GM12878 (cell line): ENCODE results near the gene SEC63. TPM values are rescaled to one million over a fixed set of nuclear protein-coding genes. Genes with fewer than 3 reads are reported as not detected.

Source experiments
- ATAC-seq: fragments of 200-7000 bp; cut with Tn5 transposase; 3 replicates; pipeline ENCODE4 v1.9.1; 2020; ENCODE audit warnings: mild to moderate bottlenecking, moderate library complexity
- BruUV-seq: library from RNA; stranded (reverse); fragments of 400-500 nt; replicated peaks from 2 replicates; lab custom pipeline; 2021; lab: Mats Ljungman, UMichigan
- CTCF ChIA-PET: fragments of 300-600 bp; sonication (Branson Sonifier 250); formaldehyde crosslinking; extraction: SDS; loops from one replicate; lab custom pipeline; 2021; ENCODE audit warnings: inconsistent platforms; lab: Yijun Ruan, JAX
- POLR2A ChIA-PET: fragments of 350-600 bp; formaldehyde crosslinking; extraction: SDS; loops from one replicate; lab custom pipeline; 2021; ENCODE audit warnings: inconsistent platforms; lab: Charles Lee
- RAD21 ChIA-PET: fragments of 300-600 bp; sonication (Branson Sonifier 250); formaldehyde crosslinking; loops from one replicate; lab custom pipeline; 2023; ENCODE audit warnings: antibody characterized with exemption; ENCODE audit not compliant: unreplicated experiment; lab: Charles Lee
- SMC1A ChIA-PET: fragments of 300-600 bp; sonication (Branson Sonifier 250); formaldehyde crosslinking; loops from one replicate; lab custom pipeline; 2023; ENCODE audit not compliant: unreplicated experiment, uncharacterized antibody; lab: Charles Lee
- DNase-seq: peaks from one replicate; pipeline ENCODE4 v3.0.0-alpha.2; 2011; ENCODE audit warnings: low read depth, low spot score
- FAIRE-seq: peaks from 3 replicates; lab custom pipeline; 2011; peaks lifted over from hg19 to GRCh38; lab: Jason Lieb, UNC
- H2AFZ ChIP-seq: 2 replicates; pipeline ENCODE4 v1.6.0; 2011; ENCODE audit warnings: low read depth, low read length, control low read depth; ENCODE audit not compliant: control insufficient read depth
- H3K27ac ChIP-seq: 2 replicates; pipeline ENCODE4 v1.5.1; 2011; ENCODE audit warnings: control low read depth; ENCODE audit not compliant: control insufficient read depth, insufficient read depth
- H3K27me3 ChIP-seq, 2 experiments: replicated peaks in 1 of 2; 2 replicates each; pipeline versions ENCODE4 v1.6.0 to v1.6.1; 2011; ENCODE audit warnings: low read length in 1 of 2; ENCODE audit not compliant: control insufficient read depth in 2 of 2, insufficient read depth in 2 of 2
- H3K36me3 ChIP-seq, 2 experiments: 2 replicates each; pipeline ENCODE4 v1.5.1; 2011; ENCODE audit warnings: low read length in 1 of 2; ENCODE audit not compliant: control insufficient read depth in 2 of 2, insufficient read depth in 2 of 2
- H3K4me1 ChIP-seq: 2 replicates; pipeline ENCODE4 v1.6.1; 2011; ENCODE audit warnings: mild to moderate bottlenecking, low read length, moderate library complexity, mixed read lengths; ENCODE audit not compliant: control insufficient read depth, insufficient read depth
- H3K4me2 ChIP-seq: 2 replicates; pipeline ENCODE4 v1.6.0; 2011; ENCODE audit warnings: control low read depth; ENCODE audit not compliant: control insufficient read depth, insufficient read depth
- H3K4me3 ChIP-seq: fragments of 200-600 bp; sonication (generic); 2 replicates; pipeline ENCODE4 v1.5.1; 2016
- H3K79me2 ChIP-seq: 2 replicates; pipeline ENCODE4 v1.6.0; 2011; ENCODE audit warnings: low read length; ENCODE audit not compliant: control insufficient read depth, insufficient read depth
- H3K9ac ChIP-seq: 2 replicates; pipeline ENCODE4 v1.8.0; 2011; ENCODE audit warnings: low read length, control low read depth, mixed read lengths; ENCODE audit not compliant: control insufficient read depth, insufficient read depth
- H3K9me3 ChIP-seq: replicated peaks from 3 replicates; pipeline ENCODE4 v1.5.1; 2011; ENCODE audit warnings: mild to moderate bottlenecking, low read length; ENCODE audit not compliant: control insufficient read depth, insufficient read depth
- H4K20me1 ChIP-seq: 2 replicates; pipeline ENCODE4 v1.6.0; 2011; ENCODE audit not compliant: control insufficient read depth, insufficient read depth
- ASH2L ChIP-seq: fragments of 300-600, 200-600 bp; sonication (generic); IDR thresholded peaks from 2 replicates; pipeline ENCODE4 v1.6.1; 2017; ENCODE audit warnings: low read depth, mild to moderate bottlenecking, borderline replicate concordance
- CBX5 ChIP-seq: sonication (generic); IDR thresholded peaks from 2 replicates; pipeline ENCODE4 v1.6.1; 2016; ENCODE audit warnings: low read depth, moderate library complexity, mild to moderate bottlenecking, inconsistent platforms
- CHD4 ChIP-seq: fragments of 200-600 bp; sonication (generic); IDR thresholded peaks from 2 replicates; pipeline ENCODE4 v1.6.1; 2016; ENCODE audit warnings: mild to moderate bottlenecking
- CUX1 ChIP-seq: IDR thresholded peaks from 2 replicates; pipeline ENCODE4 v1.6.1; 2012; ENCODE audit warnings: improper control_type of control experiment, low read depth, low read length; ENCODE audit not compliant: insufficient replicate concordance
- DPF2 ChIP-seq: fragments of 450-650 bp; IDR thresholded peaks from 2 replicates; pipeline ENCODE4 v1.6.1; 2017; ENCODE audit warnings: mild to moderate bottlenecking
- FOXK2 ChIP-seq: fragments of 450-650 bp; IDR thresholded peaks from 2 replicates; pipeline ENCODE4 v1.6.1; 2017; ENCODE audit warnings: mild to moderate bottlenecking, moderate library complexity
- GABPA ChIP-seq: IDR thresholded peaks from 2 replicates; pipeline ENCODE4 v1.6.1; 2014; ENCODE audit warnings: antibody characterized with exemption, low read depth, mild to moderate bottlenecking, inconsistent platforms
- MEF2B ChIP-seq: fragments of 450-650 bp; IDR thresholded peaks from 2 replicates; pipeline ENCODE4 v1.6.1; 2018; ENCODE audit warnings: mild to moderate bottlenecking, moderate library complexity; ENCODE audit not compliant: partially characterized antibody, poor library complexity, severe bottlenecking
- MXI1 ChIP-seq: fragments of 150-350 bp; IDR thresholded peaks from 2 replicates; pipeline ENCODE4 v1.6.1; 2011; ENCODE audit warnings: low read depth, mild to moderate bottlenecking, inconsistent platforms, low read length, improper control_type of control experiment
- SIX5 ChIP-seq: IDR thresholded peaks from 2 replicates; pipeline ENCODE4 v1.6.1; 2011; ENCODE audit warnings: mild to moderate bottlenecking, low read depth, low read length, moderate library complexity; ENCODE audit not compliant: severe bottlenecking
- STAT1 ChIP-seq: fragments of 450-650 bp; conservative IDR thresholded peaks from 2 replicates; pipeline ENCODE4 v1.6.1; 2014; ENCODE audit warnings: antibody characterized with exemption, mild to moderate bottlenecking
- TAF1 ChIP-seq: IDR thresholded peaks from 2 replicates; pipeline ENCODE4 v1.6.1; 2011; ENCODE audit warnings: mild to moderate bottlenecking, low read depth, low read length, borderline replicate concordance
- TARDBP ChIP-seq: IDR thresholded peaks from 2 replicates; pipeline ENCODE4 v1.6.1; 2016; ENCODE audit warnings: borderline replicate concordance
- ZBTB11 ChIP-seq: fragments of 450-650 bp; formaldehyde crosslinking; IDR thresholded peaks from 2 replicates; pipeline ENCODE4 v1.5.0; 2022; ENCODE audit warnings: mild to moderate bottlenecking, missing genetic modification characterization
- ZSCAN29 ChIP-seq: fragments of 450-650 bp; IDR thresholded peaks from 2 replicates; pipeline ENCODE4 v1.6.1; 2017; ENCODE audit warnings: mild to moderate bottlenecking, moderate library complexity
- WGBS: methylation state at CpG from one replicate; pipeline ENCODE4 v1.1.6; 2016; ENCODE audit warnings: low lambda C conversion rate; ENCODE audit not compliant: insufficient replicate concordance, insufficient coverage; ENCODE audit errors: missing lambda C conversion rate; 5-methylcytosine and 5-hydroxymethylcytosine counted together
- in situ Hi-C: fragments of 300-500 bp; cut with MboI; formaldehyde crosslinking; loops from 9 replicates; pipeline ENCODE4 v1.14.3; 2018; ENCODE audit warnings: mixed read lengths
- intact Hi-C: fragments of 100-400 bp; cut with micrococcal nuclease; formaldehyde crosslinking; loops from one replicate; pipeline ENCODE4 v1.14.2; 2022; ENCODE audit not compliant: unreplicated experiment
- polyA plus RNA-seq, 11 experiments: library from polyadenylated mRNA; depleted of rRNA in 4 of 11; unstranded in 6 of 11; stranded (reverse) in 5 of 11; fragments of >200 nt; fragmentation: Nextera tagmentation in 4 of 11; fragmentation: Illumina TruSeq in 1 of 11; extraction: Ambion mirVana in 4 of 11; extraction: Trizol in 1 of 11; gene quantifications; 1 replicate in 1 of 11; 2 replicates in 10 of 11; pipeline versions ENCODE4 v1.2.1 to v1.2.3, GENCODE V29; 2011 to 2016; ENCODE audit warnings: inconsistent platforms in 2 of 11, missing spikeins in 2 of 11, low read depth in 1 of 11
- total RNA-seq, 4 experiments: library from RNA; depleted of rRNA in 3 of 4; stranded (reverse); fragments of >200 nt in 3 of 4; fragmentation: Illumina TruSeq in 1 of 4; extraction: Trizol in 1 of 4; gene quantifications; 2 replicates each; pipeline versions ENCODE4 v1.2.1 to v1.2.3, GENCODE V29; 2013 to 2021

The SEC63 gene
- total and polyA plus RNA-seq, 10 of the 15 experiments (the other 5 are each of a cell fraction or from before 2014, with no cell fraction given), result 10.1 to 87.0 (median 34.3) TPM

- POLR2A ChIA-PET, result interaction anchor here (0.6 to 1.0 kb wide), 3 partner anchors 89 to 1204 kb away, joined by 3 to 4 read pairs (median 3); partner anchors contain the start of gene SEC63
- RAD21 ChIA-PET, result interaction anchor here (1.5 kb wide), 1 partner anchor 25 kb away, joined by 3 read pairs; no protein-coding TSS in a partner anchor
- WGBS, result 65% methylated on average over 3 of the region's 3 CpGs
- Histone ChIP-seq H3K4me1 (0 out of 2 replicates have a peak, but pooled peaks cover 5% of the 10 kb centered on the region), H3K4me2 (no peak overlapping the region), H4K20me1 (no peaks in the 10 kb centered on the region), H3K27me3 (no peaks in the 10 kb centered on the region), H3K4me3 (no peak overlapping the region), H3K9ac (no peak overlapping the region), H3K9me3 (no peaks in the 10 kb centered on the region), H2AFZ (no peak overlapping the region), H3K27ac (peak overlapping the region; percentile 28), H3K79me2 (no peaks in the 10 kb centered on the region), H3K36me3 (peaks cover 0 to 2% of the 10 kb centered on the region in 2 experiments; a peak in 2 of 4 replicates)
- no TSS peak for BruUV-seq
- in situ Hi-C loops (no loop called here), intact Hi-C loops (loop anchor here (5.0 kb wide), 1 partner anchor 192 kb away; no protein-coding TSS in a partner anchor)
- CTCF ChIA-PET, result interaction anchor here (0.6 to 4.6 kb wide), 12 partner anchors 8 to 1436 kb away, joined by 3 to 39 read pairs (median 4); partner anchors contain the start of gene SEC63
- FAIRE-seq (no peak), ATAC-seq (peak; percentile 64), DNase-seq (no peak)
- SMC1A ChIA-PET, result interaction anchor here (0.7 to 2.8 kb wide), 4 partner anchors 8 to 141 kb away, joined by 3 to 10 read pairs (median 6); no protein-coding TSS in a partner anchor
- no peak for TF ChIP-seq CHD4
- no peak for TF ChIP-seq ZBTB11 (CRISPR knock-in tag)
- TF ChIP-seq ZSCAN29, result no peak
- TF ChIP-seq TAF1, result no peak
- no peak for TF ChIP-seq SIX5
- TF ChIP-seq CBX5, result no peak
- TF ChIP-seq MXI1, result no peak
- no peak for TF ChIP-seq MEF2B
- TF ChIP-seq CUX1, result peak; percentile 68
- no peak for TF ChIP-seq GABPA
- no peak for TF ChIP-seq FOXK2
- no peak for TF ChIP-seq STAT1
- TF ChIP-seq TARDBP, result no peak
- no peak for TF ChIP-seq DPF2
- no peak for TF ChIP-seq ASH2L
These were observed 89.0 kb downstream of the SEC63 start for GRCh38 chr6:107868867-107869611.
